ENCODE measurements around the gene CSTB.

GRCh38 chr21:43815107-43815613 lies 39.1 kb upstream of the CSTB start:
- TF ChIP-seq, protein P1, sequence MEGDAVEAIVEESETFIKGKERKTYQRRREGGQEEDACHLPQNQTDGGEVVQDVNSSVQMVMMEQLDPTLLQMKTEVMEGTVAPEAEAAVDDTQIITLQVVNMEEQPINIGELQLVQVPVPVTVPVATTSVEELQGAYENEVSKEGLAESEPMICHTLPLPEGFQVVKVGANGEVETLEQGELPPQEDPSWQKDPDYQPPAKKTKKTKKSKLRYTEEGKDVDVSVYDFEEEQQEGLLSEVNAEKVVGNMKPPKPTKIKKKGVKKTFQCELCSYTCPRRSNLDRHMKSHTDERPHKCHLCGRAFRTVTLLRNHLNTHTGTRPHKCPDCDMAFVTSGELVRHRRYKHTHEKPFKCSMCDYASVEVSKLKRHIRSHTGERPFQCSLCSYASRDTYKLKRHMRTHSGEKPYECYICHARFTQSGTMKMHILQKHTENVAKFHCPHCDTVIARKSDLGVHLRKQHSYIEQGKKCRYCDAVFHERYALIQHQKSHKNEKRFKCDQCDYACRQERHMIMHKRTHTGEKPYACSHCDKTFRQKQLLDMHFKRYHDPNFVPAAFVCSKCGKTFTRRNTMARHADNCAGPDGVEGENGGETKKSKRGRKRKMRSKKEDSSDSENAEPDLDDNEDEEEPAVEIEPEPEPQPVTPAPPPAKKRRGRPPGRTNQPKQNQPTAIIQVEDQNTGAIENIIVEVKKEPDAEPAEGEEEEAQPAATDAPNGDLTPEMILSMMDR (conservative IDR thresholded peaks at IDR 0.05; ENCODE audit: low read depth, low read length) = no peak
- no peak for TF ChIP-seq EZH2 (IDR thresholded peaks at IDR 0.05; ENCODE audit: low read length, unreplicated experiment)
